Muscle layer of colon (tissue), 2 donors: Measurements from ENCODE around the gene OR52E1.
"Not testable (repeated sequence)": the region's sequence is repeated elsewhere in the genome, so short reads cannot be mapped to it uniquely, and the experiment has no call there.

ENCODE experiments used
- H3K27ac ChIP-seq: one replicate; pipeline ENCODE4 v1.7.0; 2013; ENCODE audit warnings: low read depth, mild to moderate bottlenecking, low read length, moderate library complexity
- H3K27me3 ChIP-seq, 2 donors: one replicate each; pipeline ENCODE4 v1.7.0; 2013; ENCODE audit warnings: low read length in 2 of 2, mild to moderate bottlenecking in 2 of 2; ENCODE audit not compliant: insufficient read depth in 2 of 2, control insufficient read depth in 1 of 2
- H3K36me3 ChIP-seq: one replicate; pipeline ENCODE4 v1.7.0; 2013; ENCODE audit warnings: mild to moderate bottlenecking, low read length; ENCODE audit not compliant: insufficient read depth
- H3K4me1 ChIP-seq: one replicate; pipeline ENCODE4 v1.7.0; 2013; ENCODE audit warnings: mild to moderate bottlenecking, low read length; ENCODE audit not compliant: insufficient read depth
- H3K4me3 ChIP-seq, 2 donors: one replicate each; pipeline ENCODE4 v1.7.0; 2013; ENCODE audit warnings: low read length in 2 of 2, low read depth in 1 of 2, mild to moderate bottlenecking in 1 of 2, moderate library complexity in 1 of 2
- H3K9ac ChIP-seq: one replicate; pipeline ENCODE4 v1.7.0; 2013; ENCODE audit warnings: low read length
- H3K9me3 ChIP-seq: one replicate; pipeline ENCODE4 v1.7.0; 2013; ENCODE audit warnings: mild to moderate bottlenecking, low read length
- donor health status: abdominal sarcoma.
- donor health status: Adenocarcinoma of cecum.

Gene OR52E1

GRCh38 chr11:5069272-5069671, at the start of gene OR52E1:
OR52E1 (plus strand) TSS chr11:5069572.
- H3K27me3 ChIP-seq: no peaks in the 10 kb centered on the region
- H3K9ac ChIP-seq: no peak within 1 kb of the TSS
- H3K4me1 ChIP-seq: no peaks in the 10 kb centered on the region
- H3K4me3 ChIP-seq: no peak within 1 kb of the TSS
- H3K36me3 ChIP-seq: no peaks in the 10 kb centered on the region
- H3K27ac ChIP-seq: no peak within 1 kb of the TSS
- H3K9me3 ChIP-seq: no peaks in the 10 kb centered on the region

GRCh38 chr11:5021996-5022395, 47.4 kb upstream of the OR52E1 start:
- H3K9ac ChIP-seq: no peak overlapping the region
- no peaks in the 10 kb centered on the region for H3K36me3 ChIP-seq
- H3K27ac ChIP-seq: no peak overlapping the region
- H3K9me3 ChIP-seq: no peaks in the 10 kb centered on the region
- H3K4me1 ChIP-seq: no peaks in the 10 kb centered on the region
- no peak overlapping the region for H3K4me3 ChIP-seq
- no peaks in the 10 kb centered on the region for H3K27me3 ChIP-seq

- Histone ChIP-seq H3K27ac (no peak overlapping the region), H3K4me1 (no peaks in the 10 kb centered on the region), H3K36me3 (no peaks in the 10 kb centered on the region), H3K9ac (no peak overlapping the region), H3K27me3 (no peaks in the 10 kb centered on the region), H3K4me3 (no peak overlapping the region), H3K9me3 (no peaks in the 10 kb centered on the region)
Measured at GRCh38 chr11:5036669-5037068, 32.7 kb upstream of the OR52E1 start.

GRCh38 chr11:5037926-5038325, 31.4 kb upstream of the OR52E1 start:
- Histone ChIP-seq H3K9ac (no peak overlapping the region), H3K4me3 (no peak overlapping the region)

GRCh38 chr11:5038341-5038740, 31.0 kb upstream of the OR52E1 start:
- H3K4me3 ChIP-seq: no peak overlapping the region
- no peaks in the 10 kb centered on the region for H3K27me3 ChIP-seq
- no peaks in the 10 kb centered on the region for H3K9me3 ChIP-seq
- no peak overlapping the region for H3K9ac ChIP-seq
- no peaks in the 10 kb centered on the region for H3K36me3 ChIP-seq
- H3K4me1 ChIP-seq: no peaks in the 10 kb centered on the region
- no peak overlapping the region for H3K27ac ChIP-seq

More at GRCh38 chr11:5037926-5038325, 31.4 kb upstream of the OR52E1 start:
- Histone ChIP-seq H3K9me3 (no peaks in the 10 kb centered on the region), H3K4me1 (no peaks in the 10 kb centered on the region), H3K36me3 (no peaks in the 10 kb centered on the region), H3K27me3 (no peaks in the 10 kb centered on the region), H3K27ac (no peak overlapping the region)

DNA sequence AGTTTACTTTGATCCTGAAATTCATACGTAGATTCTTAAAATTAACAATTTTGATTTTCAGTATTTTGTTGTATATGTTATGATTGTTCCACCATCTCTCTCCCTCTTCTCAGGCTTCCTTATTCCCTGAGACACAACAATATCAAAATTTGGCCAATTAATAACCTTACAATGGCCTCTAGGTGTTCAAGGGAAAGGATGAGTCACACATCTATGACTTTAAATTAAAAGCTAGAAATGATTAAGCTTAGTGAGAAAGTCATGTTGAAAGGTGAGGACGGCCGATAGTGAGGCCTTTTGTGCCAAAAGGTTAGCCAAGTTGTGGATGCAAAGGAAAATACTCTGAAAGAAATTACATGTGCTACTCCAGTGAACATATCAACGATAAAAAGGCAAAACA, 28.5 kb upstream of the OR52E1 start:
- Histone ChIP-seq H3K4me1 (no peaks in the 10 kb centered on the region), H3K4me3 (no peak overlapping the region), H3K27me3 (no peaks in the 10 kb centered on the region), H3K9me3 (no peaks in the 10 kb centered on the region), H3K27ac (no peak overlapping the region), H3K9ac (no peak overlapping the region), H3K36me3 (no peaks in the 10 kb centered on the region)

DNA sequence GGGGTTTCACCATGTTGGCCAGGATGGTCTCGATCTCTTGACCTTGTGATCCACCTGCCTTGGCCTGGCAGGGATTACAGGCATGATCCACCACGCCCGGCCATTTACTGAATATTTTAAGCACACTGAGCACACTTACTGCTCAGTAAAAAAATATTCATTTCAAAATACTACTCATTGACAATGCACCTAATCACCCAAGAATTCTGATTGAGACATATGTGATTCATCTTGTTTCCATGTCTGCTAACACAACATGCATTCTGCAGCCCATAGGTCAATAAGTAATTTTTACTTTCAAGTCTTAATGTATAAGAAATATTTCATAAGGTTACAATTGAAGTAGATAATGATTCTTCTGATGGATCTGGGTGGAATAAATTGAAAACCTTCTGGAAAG, 27.3 kb upstream of the OR52E1 start:
- Histone ChIP-seq H3K27me3 (no peaks in the 10 kb centered on the region), H3K4me1 (no peaks in the 10 kb centered on the region), H3K9me3 (no peaks in the 10 kb centered on the region), H3K9ac (no peak overlapping the region), H3K27ac (no peak overlapping the region), H3K4me3 (no peak overlapping the region), H3K36me3 (no peaks in the 10 kb centered on the region)

DNA sequence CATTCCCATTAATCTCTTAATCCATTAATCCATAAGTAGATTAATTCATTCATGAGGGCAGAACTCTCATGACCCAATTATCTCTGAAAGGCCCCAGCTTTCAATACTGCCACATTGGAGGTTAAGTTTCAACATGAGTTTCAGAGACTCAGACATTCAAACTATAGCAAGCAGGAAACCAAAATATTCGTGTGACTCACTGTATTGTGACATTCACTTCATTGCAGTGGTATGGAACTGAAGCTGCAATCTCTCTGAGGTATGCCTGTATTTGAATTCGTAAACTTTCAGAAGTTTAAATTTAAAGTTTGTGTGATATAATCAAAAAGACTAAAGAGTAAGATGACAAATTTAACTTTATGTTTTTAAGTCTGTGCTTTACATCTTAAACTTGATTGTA, 26.0 kb upstream of the OR52E1 start:
- H3K27me3 ChIP-seq: no peaks in the 10 kb centered on the region
- no peaks in the 10 kb centered on the region for H3K36me3 ChIP-seq
- H3K9ac ChIP-seq: no peak overlapping the region
- no peaks in the 10 kb centered on the region for H3K4me1 ChIP-seq
- H3K4me3 ChIP-seq: no peak overlapping the region
- no peaks in the 10 kb centered on the region for H3K9me3 ChIP-seq
- H3K27ac ChIP-seq: no peak overlapping the region

DNA sequence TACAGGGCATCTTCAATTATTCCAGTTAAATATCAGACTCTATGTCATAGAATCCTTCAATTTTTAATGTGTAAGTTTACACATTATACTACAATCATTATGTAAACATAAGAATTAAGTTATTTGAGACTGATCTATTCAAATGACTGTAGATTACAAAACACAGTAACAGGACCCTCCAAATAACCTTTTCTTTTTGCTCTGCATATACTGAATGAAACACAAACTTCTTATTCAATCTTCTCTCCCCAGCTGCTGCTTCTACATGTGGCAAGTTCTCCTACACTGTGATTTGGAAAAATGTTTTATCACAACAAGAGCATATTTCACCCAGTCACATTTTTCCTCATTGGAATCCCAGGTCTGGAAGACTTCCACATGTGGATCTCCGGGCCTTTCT, 23.1 kb upstream of the OR52E1 start, which contains the start of gene OR52J3:
Gene OR52J3 (plus strand): TSS at position 301 of the 400 bp plus-strand sequence. CDS start 0 bp downstream, at position 301.
- Histone ChIP-seq H3K36me3 (no peaks in the 10 kb centered on the region), H3K27me3 (no peaks in the 10 kb centered on the region), H3K27ac (no peak within 1 kb of the TSS), H3K4me3 (no peak within 1 kb of the TSS), H3K4me1 (no peaks in the 10 kb centered on the region), H3K9ac (no peak within 1 kb of the TSS), H3K9me3 (no peaks in the 10 kb centered on the region)

- H3K9ac ChIP-seq: no peak overlapping the region
- H3K27ac ChIP-seq: no peak overlapping the region
- H3K4me1 ChIP-seq: no peaks in the 10 kb centered on the region
- no peaks in the 10 kb centered on the region for H3K9me3 ChIP-seq
- H3K27me3 ChIP-seq: no peaks in the 10 kb centered on the region
- no peak overlapping the region for H3K4me3 ChIP-seq
- H3K36me3 ChIP-seq: no peaks in the 10 kb centered on the region
Measured at GRCh38 chr11:5046754-5047330, 22.5 kb upstream of the OR52E1 start.

DNA sequence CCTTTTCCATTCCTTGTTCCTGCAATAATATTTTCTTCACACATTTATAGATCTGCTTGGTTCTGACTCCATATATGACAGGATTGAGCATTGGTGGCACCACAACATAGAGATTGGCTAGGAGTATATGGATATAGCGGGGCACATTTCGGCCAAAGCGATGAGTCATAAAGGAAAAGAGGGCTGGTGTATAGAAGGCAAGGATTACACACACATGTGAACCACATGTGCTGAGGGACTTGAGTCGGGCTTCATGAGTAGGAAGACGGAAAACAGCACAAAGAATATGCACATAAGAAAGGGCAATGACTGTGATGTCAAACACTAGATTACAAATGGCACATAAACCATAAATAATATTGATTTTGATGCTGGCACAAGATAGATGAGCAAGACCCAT, 10.7 kb upstream of the OR52E1 start:
- not testable (repeated sequence) for H3K9ac ChIP-seq, H3K4me1 ChIP-seq, H3K36me3 ChIP-seq, H3K4me3 ChIP-seq, H3K27ac ChIP-seq, H3K9me3 ChIP-seq, H3K27me3 ChIP-seq

- no peak within 1 kb of the TSS for H3K4me3 ChIP-seq
- no peak within 1 kb of the TSS for H3K9ac ChIP-seq
- H3K27me3 ChIP-seq: no peaks in the 10 kb centered on the region
- no peaks in the 10 kb centered on the region for H3K4me1 ChIP-seq
- H3K27ac ChIP-seq: no peak within 1 kb of the TSS
- H3K36me3 ChIP-seq: no peaks in the 10 kb centered on the region
- H3K9me3 ChIP-seq: no peaks in the 10 kb centered on the region
Measured at GRCh38 chr11:5059391-5059790, 10.0 kb upstream of the OR52E1 start, which contains the start of gene OR52E2. OR52E2 (minus strand) TSS chr11:5059627; CDS start chr11:5059627, 0 bp downstream.
